Nephron (organoid): Measurements from ENCODE around the gene LIN37.
"Not testable (repeated sequence)": the region's sequence is repeated elsewhere in the genome, so short reads cannot be mapped to it uniquely, and the experiment has no call there.

Experiments
- H3K27ac Mint-ChIP-seq, 3 experiments: 2 replicates each; pipeline ENCODE4 v1.8.0; 2020; ENCODE audit warnings: mixed read lengths in 3 of 3, mild to moderate bottlenecking in 2 of 3, moderate library complexity in 1 of 3
- H3K27me3 Mint-ChIP-seq: 2 replicates; pipeline ENCODE4 v1.8.0; 2021; ENCODE audit warnings: low read depth, mild to moderate bottlenecking, moderate library complexity, mixed read lengths
- H3K36me3 Mint-ChIP-seq: 2 replicates; pipeline ENCODE4 v1.8.0; 2020; ENCODE audit warnings: low read depth, mixed read lengths
- H3K4me1 Mint-ChIP-seq: 2 replicates; pipeline ENCODE4 v1.8.0; 2020; ENCODE audit warnings: mixed read lengths
- H3K4me3 Mint-ChIP-seq, 3 experiments: 2 replicates each; pipeline ENCODE4 v1.8.0; 2020; ENCODE audit warnings: mild to moderate bottlenecking in 3 of 3, mixed read lengths in 3 of 3, moderate library complexity in 2 of 3
- H3K9me3 Mint-ChIP-seq: 2 replicates; pipeline ENCODE4 v1.8.0; 2020; ENCODE audit warnings: mixed read lengths
- TF ChIP-seq, protein P1 (sequence below), 3 experiments: fragments of 200-600 bp; sonication (generic); IDR thresholded peaks; one replicate each; pipeline ENCODE4 v1.5.0; 2021; ENCODE audit warnings: antibody characterized with exemption in 3 of 3; ENCODE audit not compliant: unreplicated experiment in 3 of 3

The LIN37 gene

DNA sequence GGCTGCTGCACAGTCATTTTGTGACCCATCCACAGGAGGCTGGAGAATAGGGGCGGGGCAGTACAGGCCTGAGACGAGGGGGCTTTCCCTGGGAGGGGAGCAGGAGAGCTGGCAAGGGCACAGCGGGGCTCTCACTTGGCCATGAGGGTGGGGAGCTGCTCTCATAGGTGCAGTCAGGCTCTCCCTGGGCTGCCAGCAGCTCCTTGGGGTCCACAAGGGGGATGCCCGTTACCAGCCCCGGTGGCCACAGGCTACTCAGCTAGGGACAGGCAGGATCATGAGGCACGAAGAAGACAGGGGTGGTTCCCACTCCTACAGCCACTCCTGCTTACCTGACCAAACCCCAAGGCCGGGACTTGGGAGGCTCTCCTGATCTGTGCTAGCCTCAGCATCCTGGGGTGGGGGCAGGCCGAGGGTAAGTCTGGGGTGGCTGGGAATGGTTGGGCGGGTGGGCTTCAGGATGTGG, 43.5 kb downstream of the LIN37 start:
- H3K9me3 Mint-ChIP-seq, result no peaks in the 10 kb centered on the region
- no peak overlapping the region for H3K27ac Mint-ChIP-seq
- no peaks in the 10 kb centered on the region for H3K36me3 Mint-ChIP-seq
- no peaks in the 10 kb centered on the region for H3K4me1 Mint-ChIP-seq
- H3K4me3 Mint-ChIP-seq, result no peak overlapping the region
- H3K27me3 Mint-ChIP-seq, result peaks cover 25% of the 10 kb centered on the region
- TF ChIP-seq, protein P1, sequence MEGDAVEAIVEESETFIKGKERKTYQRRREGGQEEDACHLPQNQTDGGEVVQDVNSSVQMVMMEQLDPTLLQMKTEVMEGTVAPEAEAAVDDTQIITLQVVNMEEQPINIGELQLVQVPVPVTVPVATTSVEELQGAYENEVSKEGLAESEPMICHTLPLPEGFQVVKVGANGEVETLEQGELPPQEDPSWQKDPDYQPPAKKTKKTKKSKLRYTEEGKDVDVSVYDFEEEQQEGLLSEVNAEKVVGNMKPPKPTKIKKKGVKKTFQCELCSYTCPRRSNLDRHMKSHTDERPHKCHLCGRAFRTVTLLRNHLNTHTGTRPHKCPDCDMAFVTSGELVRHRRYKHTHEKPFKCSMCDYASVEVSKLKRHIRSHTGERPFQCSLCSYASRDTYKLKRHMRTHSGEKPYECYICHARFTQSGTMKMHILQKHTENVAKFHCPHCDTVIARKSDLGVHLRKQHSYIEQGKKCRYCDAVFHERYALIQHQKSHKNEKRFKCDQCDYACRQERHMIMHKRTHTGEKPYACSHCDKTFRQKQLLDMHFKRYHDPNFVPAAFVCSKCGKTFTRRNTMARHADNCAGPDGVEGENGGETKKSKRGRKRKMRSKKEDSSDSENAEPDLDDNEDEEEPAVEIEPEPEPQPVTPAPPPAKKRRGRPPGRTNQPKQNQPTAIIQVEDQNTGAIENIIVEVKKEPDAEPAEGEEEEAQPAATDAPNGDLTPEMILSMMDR (IDR thresholded peaks at IDR 0.05; ENCODE audit: unreplicated experiment in 3 of 3), result no peak

DNA sequence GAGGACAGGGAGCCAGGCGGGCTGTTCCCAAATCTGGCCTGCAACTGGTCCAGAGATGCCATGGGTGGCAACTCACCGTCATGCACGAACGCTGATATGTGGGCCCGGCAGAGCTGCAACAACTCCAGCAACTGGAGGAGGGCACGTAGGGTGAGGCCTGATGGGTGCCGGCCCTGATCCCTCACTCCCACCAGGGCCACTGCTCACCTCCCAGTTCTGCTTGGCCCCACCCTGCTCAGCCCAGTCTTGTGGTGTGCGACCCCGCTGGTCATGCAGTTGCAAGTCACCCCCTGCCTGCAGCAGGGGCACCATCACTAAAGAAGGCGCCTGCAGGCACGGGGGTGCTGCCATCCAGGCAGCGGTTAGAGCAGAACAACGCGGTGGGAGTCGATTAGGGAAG, 43.9 kb downstream of the LIN37 start:
- TF ChIP-seq, protein P1 (IDR thresholded peaks at IDR 0.05; ENCODE audit: unreplicated experiment in 3 of 3), result no peak
- Mint-ChIP-seq H3K4me3 (no peak overlapping the region), H3K36me3 (no peaks in the 10 kb centered on the region), H3K4me1 (no peaks in the 10 kb centered on the region), H3K27me3 (peaks cover 29% of the 10 kb centered on the region), H3K9me3 (no peaks in the 10 kb centered on the region), H3K27ac (no peak overlapping the region)

DNA sequence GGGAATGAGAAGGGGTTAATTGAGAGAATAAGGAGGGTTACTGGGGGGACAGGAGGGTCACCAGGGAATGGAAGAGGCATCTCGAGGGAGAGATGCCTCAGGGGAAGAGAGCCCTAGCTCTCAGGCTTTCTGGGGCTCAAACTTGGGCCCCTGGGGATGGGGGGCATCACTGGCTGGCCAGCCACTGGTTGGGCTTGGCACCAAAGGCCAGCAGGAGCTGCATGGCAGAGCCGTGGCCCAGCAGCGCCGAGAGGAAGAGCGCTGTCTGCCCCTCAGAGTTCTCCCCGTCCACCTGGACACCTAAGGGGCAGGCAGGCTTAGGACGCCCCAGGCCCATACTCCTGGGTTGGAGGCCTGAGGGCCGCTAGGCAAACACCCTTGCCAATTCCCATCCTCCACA, 44.5 kb downstream of the LIN37 start:
- no peak overlapping the region for H3K27ac Mint-ChIP-seq
- H3K9me3 Mint-ChIP-seq, result no peaks in the 10 kb centered on the region
- H3K4me1 Mint-ChIP-seq, result no peaks in the 10 kb centered on the region
- H3K27me3 Mint-ChIP-seq, result peaks cover 35% of the 10 kb centered on the region
- TF ChIP-seq, protein P1 (IDR thresholded peaks at IDR 0.05; ENCODE audit: unreplicated experiment in 3 of 3), result no peak
- no peaks in the 10 kb centered on the region for H3K36me3 Mint-ChIP-seq
- H3K4me3 Mint-ChIP-seq, result no peak overlapping the region

DNA sequence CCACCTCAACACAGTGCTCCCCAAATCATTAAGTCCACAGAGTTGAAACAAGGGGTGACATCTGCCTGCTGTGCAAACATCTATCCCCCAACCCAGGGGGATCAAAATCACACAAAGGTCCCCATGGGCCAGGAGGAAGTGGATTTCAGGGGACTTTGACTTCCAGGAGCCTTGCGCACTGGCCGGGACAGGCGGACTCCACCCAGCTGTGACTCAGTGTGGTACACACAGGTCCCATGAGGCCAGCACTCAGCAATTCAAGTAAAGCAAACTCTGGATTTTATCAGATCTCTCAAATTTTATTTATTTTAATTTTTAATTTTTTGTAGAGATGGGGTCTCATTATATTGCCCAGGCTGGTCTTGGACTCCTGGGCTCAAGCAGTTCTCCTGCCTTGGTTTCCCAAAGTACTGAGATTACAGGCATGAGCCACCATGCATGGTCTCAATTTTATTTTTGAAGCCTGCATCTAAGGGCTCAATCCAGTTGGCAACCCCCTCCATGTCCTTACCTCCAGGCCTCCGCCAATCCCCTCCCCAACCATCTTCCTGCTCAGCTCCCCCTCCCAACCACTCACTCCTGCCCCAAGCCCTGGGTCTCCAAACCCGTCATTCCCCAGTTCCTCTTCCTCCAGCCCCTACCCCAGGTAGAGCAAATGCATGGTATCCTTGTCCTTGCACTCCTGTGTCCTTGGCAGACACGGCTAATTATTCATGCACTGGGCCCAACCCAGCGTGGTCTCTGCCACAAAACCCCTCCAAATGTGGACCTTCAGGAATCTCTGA, 45.2 kb downstream of the LIN37 start:
- no peak overlapping the region for H3K4me3 Mint-ChIP-seq

DNA sequence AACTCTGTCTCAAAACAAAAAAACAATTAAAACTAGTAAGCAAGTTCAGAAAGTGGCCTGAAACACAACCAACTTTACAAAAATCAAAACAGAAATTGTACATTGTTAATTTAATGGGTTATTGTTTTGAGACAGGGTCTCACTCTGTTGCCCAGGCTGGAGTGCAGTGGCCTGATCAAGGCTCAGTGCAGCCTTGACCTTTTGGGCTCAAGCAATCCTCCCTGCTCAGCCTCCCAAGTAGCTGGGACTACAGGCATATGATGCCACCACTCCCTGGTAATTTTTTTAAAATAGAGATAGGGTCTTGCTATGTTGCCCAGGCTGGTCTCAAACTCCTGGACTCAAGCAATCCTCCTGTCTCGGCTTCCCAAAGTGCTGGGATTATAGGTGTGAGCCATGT, 47.2 kb downstream of the LIN37 start:
- H3K27me3 Mint-ChIP-seq, result peaks cover 59% of the 10 kb centered on the region
- not testable (repeated sequence) for H3K4me1 Mint-ChIP-seq, H3K36me3 Mint-ChIP-seq, H3K9me3 Mint-ChIP-seq, H3K4me3 Mint-ChIP-seq, H3K27ac Mint-ChIP-seq

More for the DNA sequence above, 45.2 kb downstream of the LIN37 start:
- H3K27ac Mint-ChIP-seq, result no peak overlapping the region
- TF ChIP-seq, protein P1 (IDR thresholded peaks at IDR 0.05; ENCODE audit: unreplicated experiment in 3 of 3), result no peak
- H3K36me3 Mint-ChIP-seq, result no peaks in the 10 kb centered on the region
- H3K27me3 Mint-ChIP-seq, result peaks cover 42% of the 10 kb centered on the region
- H3K4me1 Mint-ChIP-seq, result no peaks in the 10 kb centered on the region
- H3K9me3 Mint-ChIP-seq, result no peaks in the 10 kb centered on the region

DNA sequence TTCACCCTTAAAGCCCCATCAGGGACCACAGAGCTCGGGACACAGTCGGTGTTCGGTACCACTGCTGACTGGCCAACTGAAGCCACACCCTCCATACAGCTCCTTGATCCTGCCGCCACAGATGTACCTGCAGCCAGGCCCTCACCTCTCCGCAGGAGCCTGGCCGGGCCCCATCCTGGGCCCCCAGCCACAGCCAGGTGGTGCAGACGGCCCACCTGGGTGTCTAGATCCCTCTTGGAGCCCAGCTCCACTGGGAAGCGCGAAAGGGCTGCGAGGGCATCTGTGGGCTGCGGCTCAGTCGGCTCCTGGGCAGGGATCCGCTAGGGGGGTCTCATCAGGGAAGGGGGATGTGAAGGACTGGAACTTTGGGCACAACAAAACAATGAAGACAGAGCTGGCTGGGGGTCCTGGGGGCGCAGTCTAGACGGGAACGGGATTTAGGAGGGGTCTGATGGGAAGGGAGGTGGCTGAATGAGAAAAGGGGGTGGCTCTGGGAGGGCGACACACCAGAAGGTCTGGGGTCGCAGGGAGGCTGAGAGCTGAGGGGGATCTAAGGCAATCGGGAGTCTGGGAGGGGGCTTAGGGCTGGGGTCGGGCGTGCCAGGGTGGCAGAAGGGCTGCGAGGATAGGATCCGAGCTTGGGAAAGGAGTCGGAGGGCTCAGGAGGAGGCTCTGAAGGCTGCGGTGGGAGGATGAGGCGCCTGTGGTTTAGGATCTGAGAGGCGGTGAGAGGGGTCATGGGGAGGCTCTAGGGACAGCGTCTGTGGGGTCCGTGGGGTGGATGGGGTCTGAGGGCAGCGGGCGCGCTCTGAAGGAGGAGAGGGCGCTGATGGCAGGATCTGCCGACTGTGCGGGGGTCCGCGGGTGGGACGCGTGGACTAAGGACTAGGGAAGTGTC, 48.5 kb downstream of the LIN37 start:
- peaks cover 59% of the 10 kb centered on the region for H3K27me3 Mint-ChIP-seq
- TF ChIP-seq, protein P1 (IDR thresholded peaks at IDR 0.05; ENCODE audit: unreplicated experiment in 3 of 3), result no peak
- no peaks in the 10 kb centered on the region for H3K4me1 Mint-ChIP-seq
- peak overlapping the region; percentile 20 to 52 (median 40) for H3K4me3 Mint-ChIP-seq
- peaks cover 3% of the 10 kb centered on the region for H3K9me3 Mint-ChIP-seq
- H3K36me3 Mint-ChIP-seq, result peaks cover 4% of the 10 kb centered on the region
- H3K27ac Mint-ChIP-seq, result no peak overlapping the region
